DOHH2 (cell line): ENCODE data around the gene DSE.
A peak's percentile ranks its signal among the peaks of the same experiment; 100 is the strongest.

Source experiments
- H3F3A ChIP-seq: fragments of 200-600 bp; sonication (generic), shearing (Covaris generic); 2 replicates; pipeline ENCODE4 v1.6.0; 2016; ENCODE audit warnings: antibody characterized with exemption, mild to moderate bottlenecking; ENCODE audit not compliant: control insufficient read depth, insufficient read depth
- H3K27ac ChIP-seq: fragments of 200-600 bp; sonication (generic); 2 replicates; pipeline ENCODE4 v1.5.1; 2014; ENCODE audit warnings: low read depth, mild to moderate bottlenecking, low read length, moderate library complexity
- H3K27me3 ChIP-seq: fragments of 200-600 bp; sonication (generic); 2 replicates; pipeline ENCODE4 v1.6.1; 2014; ENCODE audit warnings: mild to moderate bottlenecking, low read length, mixed read lengths; ENCODE audit not compliant: control insufficient read depth
- H3K36me3 ChIP-seq: fragments of 200-600 bp; sonication (generic); 2 replicates; pipeline ENCODE4 v1.6.1; 2014; ENCODE audit warnings: mild to moderate bottlenecking, low read length, moderate library complexity, mixed read lengths; ENCODE audit not compliant: control insufficient read depth
- H3K4me1 ChIP-seq: fragments of 200-600 bp; sonication (generic); 2 replicates; pipeline ENCODE4 v1.6.1; 2014; ENCODE audit warnings: mild to moderate bottlenecking, low read length, mixed read lengths; ENCODE audit not compliant: control insufficient read depth
- H3K4me2 ChIP-seq: fragments of 200-600 bp; sonication (generic); 2 replicates; pipeline ENCODE4 v1.6.0; 2014; ENCODE audit warnings: mild to moderate bottlenecking, low read length, moderate library complexity
- H3K4me3 ChIP-seq: fragments of 200-600 bp; sonication (generic); 2 replicates; pipeline ENCODE4 v1.5.1; 2014; ENCODE audit warnings: mild to moderate bottlenecking, low read length, mixed read lengths
- H3K79me2 ChIP-seq: fragments of 200-600 bp; sonication (generic); 2 replicates; pipeline ENCODE4 v1.6.1; 2014; ENCODE audit warnings: mild to moderate bottlenecking, low read length, mixed read lengths; ENCODE audit not compliant: control insufficient read depth
- H3K9me2 ChIP-seq: fragments of 200-600 bp; sonication (generic); replicated peaks from 2 replicates; pipeline ENCODE4 v1.6.1; 2014; ENCODE audit warnings: mild to moderate bottlenecking, low read length, mixed read lengths; ENCODE audit not compliant: control insufficient read depth
- H3K9me3 ChIP-seq: fragments of 200-600 bp; sonication (generic); 2 replicates; pipeline ENCODE4 v1.6.1; 2014; ENCODE audit warnings: antibody characterized with exemption, low read length, mixed read lengths; ENCODE audit not compliant: control insufficient read depth, insufficient read depth
- H4K20me1 ChIP-seq: fragments of 200-600 bp; sonication (generic); 2 replicates; pipeline ENCODE4 v1.6.0; 2014; ENCODE audit warnings: low read depth, mild to moderate bottlenecking, antibody characterized with exemption, low read length, moderate library complexity; ENCODE audit not compliant: control insufficient read depth, insufficient read depth
- EZH2phosphoT487 ChIP-seq: fragments of 200-600 bp; sonication (generic); IDR thresholded peaks from 2 replicates; pipeline ENCODE4 v1.6.1; 2017; ENCODE audit warnings: borderline replicate concordance, mild to moderate bottlenecking, antibody characterized with exemption, low read length, moderate library complexity, mixed read lengths
- TF ChIP-seq, protein P1 (sequence below): fragments of 200-600 bp; sonication (generic); IDR thresholded peaks from one replicate; pipeline ENCODE4 v1.5.1; 2014; ENCODE audit warnings: antibody characterized with exemption, mild to moderate bottlenecking, low read depth, low read length; ENCODE audit not compliant: poor library complexity, severe bottlenecking

The DSE gene

DNA sequence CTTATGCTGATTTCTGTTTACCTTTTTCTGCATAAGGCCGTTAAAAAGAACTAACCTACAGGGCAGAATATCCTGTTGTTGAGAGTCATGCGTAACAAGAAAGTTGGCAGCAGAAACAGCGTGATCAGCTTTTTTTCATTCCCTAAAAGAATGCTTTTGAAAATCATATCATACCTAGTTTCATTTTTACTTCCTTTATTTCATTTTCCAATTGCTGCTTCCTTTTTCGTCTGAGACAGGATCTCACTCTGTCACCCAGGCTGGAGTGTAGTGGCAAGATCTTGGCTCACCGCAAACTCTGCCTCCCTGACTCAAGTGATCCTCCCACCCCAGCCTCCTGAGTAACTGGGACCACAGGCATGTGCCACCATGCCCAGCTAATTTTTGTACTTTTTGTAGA lies 94.5 kb downstream of the DSE start:
- H3K79me2 ChIP-seq = no peaks in the 10 kb centered on the region
- H3K27ac ChIP-seq = no peak overlapping the region
- TF ChIP-seq, protein P1, sequence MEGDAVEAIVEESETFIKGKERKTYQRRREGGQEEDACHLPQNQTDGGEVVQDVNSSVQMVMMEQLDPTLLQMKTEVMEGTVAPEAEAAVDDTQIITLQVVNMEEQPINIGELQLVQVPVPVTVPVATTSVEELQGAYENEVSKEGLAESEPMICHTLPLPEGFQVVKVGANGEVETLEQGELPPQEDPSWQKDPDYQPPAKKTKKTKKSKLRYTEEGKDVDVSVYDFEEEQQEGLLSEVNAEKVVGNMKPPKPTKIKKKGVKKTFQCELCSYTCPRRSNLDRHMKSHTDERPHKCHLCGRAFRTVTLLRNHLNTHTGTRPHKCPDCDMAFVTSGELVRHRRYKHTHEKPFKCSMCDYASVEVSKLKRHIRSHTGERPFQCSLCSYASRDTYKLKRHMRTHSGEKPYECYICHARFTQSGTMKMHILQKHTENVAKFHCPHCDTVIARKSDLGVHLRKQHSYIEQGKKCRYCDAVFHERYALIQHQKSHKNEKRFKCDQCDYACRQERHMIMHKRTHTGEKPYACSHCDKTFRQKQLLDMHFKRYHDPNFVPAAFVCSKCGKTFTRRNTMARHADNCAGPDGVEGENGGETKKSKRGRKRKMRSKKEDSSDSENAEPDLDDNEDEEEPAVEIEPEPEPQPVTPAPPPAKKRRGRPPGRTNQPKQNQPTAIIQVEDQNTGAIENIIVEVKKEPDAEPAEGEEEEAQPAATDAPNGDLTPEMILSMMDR = no peak
- no peak for TF ChIP-seq EZH2phosphoT487
- no peaks in the 10 kb centered on the region for H3K9me2 ChIP-seq
- no peaks in the 10 kb centered on the region for H3K9me3 ChIP-seq
- no peaks in the 10 kb centered on the region for H4K20me1 ChIP-seq
- no peaks in the 10 kb centered on the region; the same call in 1 of the 2 replicates for H3F3A ChIP-seq
- H3K4me3 ChIP-seq = peak overlapping the region; percentile 31; the same call in 1 of the 2 replicates
- peaks cover 46% of the 10 kb centered on the region for H3K27me3 ChIP-seq
- peaks cover 18% of the 10 kb centered on the region for H3K4me1 ChIP-seq
- H3K4me2 ChIP-seq = no peak overlapping the region; the same call in 1 of the 2 replicates
- H3K36me3 ChIP-seq = no peaks in the 10 kb centered on the region

- H3K9me2 ChIP-seq = no peaks in the 10 kb centered on the region
- H3K27ac ChIP-seq = no peak overlapping the region
- H3K27me3 ChIP-seq = peaks cover 35% of the 10 kb centered on the region
- peaks cover 18% of the 10 kb centered on the region for H3K4me1 ChIP-seq
- no peaks in the 10 kb centered on the region for H3K36me3 ChIP-seq
- no peaks in the 10 kb centered on the region for H3K9me3 ChIP-seq
- no peaks in the 10 kb centered on the region; the same call in 1 of the 2 replicates for H3F3A ChIP-seq
- H3K79me2 ChIP-seq = no peaks in the 10 kb centered on the region
- TF ChIP-seq EZH2phosphoT487 = no peak
- TF ChIP-seq, protein P1 = no peak
- no peaks in the 10 kb centered on the region for H4K20me1 ChIP-seq
- H3K4me2 ChIP-seq = no peak overlapping the region
- H3K4me3 ChIP-seq = no peak overlapping the region
Measured at GRCh38 chr6:116467096-116467495, 96.3 kb downstream of the DSE start.

DNA sequence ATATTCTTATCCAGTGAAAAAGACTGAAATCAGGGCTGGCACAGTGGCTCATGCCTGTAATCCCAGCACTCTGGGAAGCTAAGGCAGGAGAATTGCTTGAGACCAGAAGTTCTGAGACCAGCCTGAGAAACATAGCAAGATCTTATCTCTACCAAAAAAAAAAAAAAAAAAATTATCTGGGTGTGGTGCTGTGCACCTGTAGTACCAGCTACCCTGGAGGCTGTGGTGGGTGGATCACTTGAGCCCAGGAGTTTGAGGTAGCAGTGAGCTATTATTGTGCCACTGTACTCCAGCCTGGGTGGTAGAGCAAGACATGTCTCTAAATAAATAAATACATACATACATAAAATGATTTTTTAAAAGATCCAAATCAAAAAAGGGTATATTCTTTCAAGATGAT lies 96.8 kb downstream of the DSE start:
- no peaks in the 10 kb centered on the region for H4K20me1 ChIP-seq
- no peak overlapping the region for H3K4me2 ChIP-seq
- peaks cover 31% of the 10 kb centered on the region for H3K27me3 ChIP-seq
- no peaks in the 10 kb centered on the region for H3K36me3 ChIP-seq
- no peak overlapping the region for H3K4me3 ChIP-seq
- TF ChIP-seq, protein P1 = no peak
- no peak for TF ChIP-seq EZH2phosphoT487
- no peak overlapping the region for H3K27ac ChIP-seq
- H3K9me3 ChIP-seq = no peaks in the 10 kb centered on the region
- H3K79me2 ChIP-seq = no peaks in the 10 kb centered on the region
- H3F3A ChIP-seq = no peaks in the 10 kb centered on the region; the same call in 1 of the 2 replicates
- H3K4me1 ChIP-seq = peaks cover 15% of the 10 kb centered on the region
- no peaks in the 10 kb centered on the region for H3K9me2 ChIP-seq
